ENCODE measurements around the gene TBC1D2B. TPM values are rescaled to one million over a fixed set of nuclear protein-coding genes. Genes with fewer than 3 reads are reported as not detected.

Gene TBC1D2B
- total and polyA plus RNA-seq, 3 donors from 2014 or later: 28.9 to 41.5 (median 40.6) TPM

DNA sequence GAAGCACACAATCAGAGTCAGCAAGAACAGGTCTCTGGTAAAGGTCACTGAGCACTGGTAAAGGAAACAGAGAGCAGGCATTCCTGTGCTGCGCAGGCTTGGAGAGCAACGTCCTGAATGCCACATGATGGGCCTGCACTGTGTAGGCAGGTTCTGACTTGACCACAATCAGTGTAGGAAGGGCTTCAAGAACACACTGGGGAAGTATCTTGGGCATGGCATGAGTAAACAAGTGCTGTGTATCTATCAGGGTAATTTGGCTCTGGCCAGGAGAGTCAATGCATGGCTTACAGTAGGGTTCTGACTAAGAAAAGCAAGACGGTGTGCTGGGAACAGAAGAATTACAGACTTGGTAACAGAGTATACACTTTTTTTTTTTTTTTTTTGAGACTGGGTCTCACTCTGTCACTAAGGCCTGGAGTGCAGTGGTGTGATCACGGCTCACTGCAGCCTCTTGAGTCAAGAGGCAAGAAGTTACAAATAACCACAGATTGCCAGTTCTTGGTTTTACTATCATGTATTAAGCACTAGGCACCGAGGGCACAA is 30.6 kb downstream of the TBC1D2B start:
- Histone ChIP-seq H3K9me3 (no peaks in the 10 kb centered on the region), H3K4me3 (no peak overlapping the region), H3K27me3 (no peaks in the 10 kb centered on the region), H3K4me1 (peaks cover 51% of the 10 kb centered on the region), H3K27ac (peak overlapping the region in 1 of 2 donors; percentile 62), H3K36me3 (ENCODE audit: low read depth, missing control alignments) (no peaks in the 10 kb centered on the region)
- 72 to 73% methylated on average over 5 of the region's 5 CpGs for WGBS, 2 donors
- intact Hi-C loops (cut with DNase I; ENCODE audit: low total_unique reads): no loop called here
- TF ChIP-seq CTCF (IDR thresholded peaks at IDR 0.05) (no peak), POLR2A (IDR thresholded peaks at IDR 0.05) (no peak)
- DNase-seq: no peak

- Histone ChIP-seq H3K4me3 (no peak overlapping the region), H3K36me3 (ENCODE audit: low read depth, missing control alignments) (no peaks in the 10 kb centered on the region), H3K4me1 (peaks cover 37% of the 10 kb centered on the region), H3K27me3 (no peaks in the 10 kb centered on the region), H3K9me3 (no peaks in the 10 kb centered on the region), H3K27ac (no peak overlapping the region)
- 88 to 89% methylated on average over 1 of the region's 1 CpG for WGBS, 2 donors
- TF ChIP-seq POLR2A (IDR thresholded peaks at IDR 0.05) (no peak), CTCF (IDR thresholded peaks at IDR 0.05) (no peak)
- intact Hi-C loops (cut with DNase I; ENCODE audit: low total_unique reads): no loop called here
- DNase-seq: no peak
Observed at GRCh38 chr15:78045189-78045588, 32.3 kb downstream of the TBC1D2B start.

DNA sequence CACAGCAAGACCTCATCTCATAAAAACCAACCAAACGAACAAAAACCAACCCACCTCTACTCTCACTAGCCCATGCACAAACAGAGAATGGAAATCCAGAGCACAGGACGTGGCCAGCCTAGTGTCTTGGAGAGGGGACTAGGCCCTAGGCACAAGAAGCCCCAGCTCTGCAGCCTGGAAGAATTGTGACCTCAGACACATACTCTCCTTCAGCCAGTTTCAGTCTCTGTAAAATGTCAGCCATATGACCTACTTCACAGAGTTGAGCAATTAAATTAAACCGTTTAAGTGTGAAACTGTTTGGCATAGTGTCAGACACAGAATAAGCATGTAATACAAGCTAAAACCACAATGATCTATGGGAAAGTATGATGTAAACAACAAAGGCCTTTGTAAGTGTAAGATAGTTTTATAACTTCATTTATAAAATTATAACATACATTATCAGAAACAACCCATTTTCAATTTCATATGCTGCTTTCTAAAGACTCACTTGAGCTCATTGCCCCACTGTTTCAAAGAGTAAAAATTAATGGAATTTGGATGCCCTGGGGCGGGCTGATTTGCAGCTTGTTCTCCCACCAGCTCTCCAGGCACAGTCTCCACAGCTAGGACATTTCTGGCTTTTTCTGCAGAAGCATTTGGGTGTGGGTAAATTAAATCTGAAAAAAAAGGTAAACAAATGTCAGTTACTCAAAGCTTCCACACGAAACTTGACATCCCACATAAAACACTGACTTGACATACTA is 32.9 kb downstream of the TBC1D2B start:
- DNase-seq: no peak
- Histone ChIP-seq H3K36me3 (ENCODE audit: low read depth, missing control alignments) (no peaks in the 10 kb centered on the region), H3K4me3 (no peak overlapping the region), H3K27me3 (no peaks in the 10 kb centered on the region), H3K27ac (no peak overlapping the region), H3K9me3 (no peaks in the 10 kb centered on the region), H3K4me1 (peaks cover 31% of the 10 kb centered on the region)
- 80 to 81% methylated on average over 5 of the region's 5 CpGs for WGBS, 2 donors
- TF ChIP-seq CTCF (IDR thresholded peaks at IDR 0.05) (no peak), POLR2A (IDR thresholded peaks at IDR 0.05) (no peak)
- intact Hi-C loops (cut with DNase I; ENCODE audit: low total_unique reads): no loop called here

GRCh38 chr15:78041946-78042345 is 35.6 kb downstream of the TBC1D2B start:
- no peak for DNase-seq
- Histone ChIP-seq H3K27me3 (no peaks in the 10 kb centered on the region), H3K36me3 (ENCODE audit: low read depth, missing control alignments) (no peaks in the 10 kb centered on the region), H3K4me3 (no peak overlapping the region), H3K9me3 (no peaks in the 10 kb centered on the region), H3K27ac (no peak overlapping the region), H3K4me1 (peaks cover 9% of the 10 kb centered on the region)
- TF ChIP-seq POLR2A (IDR thresholded peaks at IDR 0.05) (no peak), CTCF (IDR thresholded peaks at IDR 0.05) (no peak)
- intact Hi-C loops (cut with DNase I; ENCODE audit: low total_unique reads): no loop called here
- WGBS, 2 donors: 79% methylated on average over 3 of the region's 3 CpGs

Measured in testis (tissue), 3 donors.